22Rv1 (cell line): ENCODE data around the gene TBX2.

Source experiments
- H3K27ac ChIP-seq: fragments of 450-650 bp; 2 replicates; pipeline ENCODE4 v1.5.1; 2017
- ZFX ChIP-seq: fragments of 450-650 bp; IDR thresholded peaks from 2 replicates; pipeline ENCODE4 v1.6.1; 2017; ENCODE audit warnings: antibody characterized with exemption, borderline replicate concordance
- TF ChIP-seq, protein P1 (sequence below): fragments of 450-650 bp; IDR thresholded peaks from 2 replicates; pipeline ENCODE4 v1.5.1; 2017; ENCODE audit warnings: mild to moderate bottlenecking

TBX2 gene

DNA sequence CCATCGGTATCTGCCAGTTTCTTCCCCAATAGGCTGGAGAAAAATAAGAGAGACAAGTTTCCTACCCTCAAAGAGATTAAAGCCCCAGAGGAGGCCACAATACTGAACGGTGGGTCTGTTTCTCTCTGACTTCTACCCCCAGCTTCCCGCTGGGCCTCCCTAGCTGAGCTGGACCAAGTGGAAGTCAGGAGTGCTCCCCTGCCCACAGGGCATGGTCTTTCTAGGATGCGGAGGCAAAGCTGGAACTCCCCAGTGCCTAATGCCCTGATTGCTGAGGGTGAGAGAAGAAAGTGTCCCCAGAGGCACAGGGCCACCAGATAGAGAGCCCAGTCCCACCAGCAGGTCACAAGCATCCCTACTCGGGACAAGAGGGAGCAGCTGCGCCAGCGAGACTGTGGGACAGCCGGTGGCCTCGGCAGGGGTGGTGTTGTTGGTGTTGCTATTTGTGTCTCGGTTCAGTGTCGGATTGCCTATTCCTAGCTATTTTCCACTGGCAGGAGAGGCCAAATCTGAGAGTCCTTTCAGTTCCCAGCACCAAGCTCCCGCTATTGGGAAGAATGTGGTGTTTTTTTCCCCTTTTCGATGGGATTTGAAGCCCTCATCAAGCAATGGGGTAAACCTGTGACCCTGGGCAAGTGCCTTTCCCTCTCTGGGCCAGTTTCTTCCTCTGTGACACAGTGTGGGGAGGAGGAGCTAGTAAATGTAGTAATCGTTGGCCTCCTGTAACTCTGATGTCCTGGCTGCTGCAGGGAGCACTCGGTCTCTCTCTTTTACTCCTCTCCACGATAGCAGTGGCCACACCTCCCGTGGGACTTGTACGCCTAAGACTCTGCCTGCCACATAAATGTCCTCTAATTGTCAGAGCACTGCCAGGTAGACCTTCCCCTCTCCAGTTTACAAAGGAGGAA is 22.5 kb upstream of the TBX2 start:
- TF ChIP-seq, protein P1, sequence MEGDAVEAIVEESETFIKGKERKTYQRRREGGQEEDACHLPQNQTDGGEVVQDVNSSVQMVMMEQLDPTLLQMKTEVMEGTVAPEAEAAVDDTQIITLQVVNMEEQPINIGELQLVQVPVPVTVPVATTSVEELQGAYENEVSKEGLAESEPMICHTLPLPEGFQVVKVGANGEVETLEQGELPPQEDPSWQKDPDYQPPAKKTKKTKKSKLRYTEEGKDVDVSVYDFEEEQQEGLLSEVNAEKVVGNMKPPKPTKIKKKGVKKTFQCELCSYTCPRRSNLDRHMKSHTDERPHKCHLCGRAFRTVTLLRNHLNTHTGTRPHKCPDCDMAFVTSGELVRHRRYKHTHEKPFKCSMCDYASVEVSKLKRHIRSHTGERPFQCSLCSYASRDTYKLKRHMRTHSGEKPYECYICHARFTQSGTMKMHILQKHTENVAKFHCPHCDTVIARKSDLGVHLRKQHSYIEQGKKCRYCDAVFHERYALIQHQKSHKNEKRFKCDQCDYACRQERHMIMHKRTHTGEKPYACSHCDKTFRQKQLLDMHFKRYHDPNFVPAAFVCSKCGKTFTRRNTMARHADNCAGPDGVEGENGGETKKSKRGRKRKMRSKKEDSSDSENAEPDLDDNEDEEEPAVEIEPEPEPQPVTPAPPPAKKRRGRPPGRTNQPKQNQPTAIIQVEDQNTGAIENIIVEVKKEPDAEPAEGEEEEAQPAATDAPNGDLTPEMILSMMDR, result no peak
- no peak for TF ChIP-seq ZFX
- H3K27ac ChIP-seq, result no peak overlapping the region

DNA sequence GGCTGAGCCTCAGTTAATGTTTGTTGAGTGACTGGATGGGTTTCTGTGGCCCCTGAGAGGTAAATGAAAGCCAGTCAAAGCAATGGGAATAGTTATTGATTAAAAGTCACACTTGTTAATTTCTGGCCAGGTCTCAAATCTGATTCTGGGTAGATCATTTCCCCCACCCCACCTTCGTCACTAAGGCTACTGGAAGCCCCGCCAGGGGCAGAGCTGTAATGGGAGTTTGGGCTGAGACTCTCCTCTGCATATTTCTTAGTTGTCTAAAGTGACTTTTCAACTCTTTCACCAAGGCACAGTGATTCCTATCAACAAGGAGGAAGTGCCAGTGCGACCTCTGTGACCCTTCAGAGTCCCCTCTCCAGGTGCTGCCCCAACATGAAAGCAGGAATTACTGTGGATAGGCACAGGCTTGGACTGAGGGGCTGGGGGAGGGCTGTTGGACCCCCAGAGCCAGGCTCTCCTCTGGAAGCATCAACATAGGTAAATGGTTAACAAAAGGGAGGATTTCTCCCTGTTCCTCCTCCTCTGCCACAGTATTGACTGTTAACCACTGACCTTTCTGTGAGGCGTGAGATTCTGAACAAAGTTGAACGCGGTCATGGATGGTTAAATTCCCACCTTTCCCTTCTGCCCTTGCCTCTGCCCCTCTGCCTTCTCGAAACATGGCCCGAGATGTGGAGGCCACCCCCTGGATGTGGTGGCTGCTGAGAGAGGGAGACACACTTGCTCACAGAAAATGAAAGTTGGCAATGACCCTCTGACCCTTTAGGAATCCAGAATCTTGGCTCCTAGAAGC is 20.8 kb upstream of the TBX2 start:
- H3K27ac ChIP-seq, result no peak overlapping the region
- TF ChIP-seq ZFX, result no peak
- TF ChIP-seq, protein P1, result no peak

DNA sequence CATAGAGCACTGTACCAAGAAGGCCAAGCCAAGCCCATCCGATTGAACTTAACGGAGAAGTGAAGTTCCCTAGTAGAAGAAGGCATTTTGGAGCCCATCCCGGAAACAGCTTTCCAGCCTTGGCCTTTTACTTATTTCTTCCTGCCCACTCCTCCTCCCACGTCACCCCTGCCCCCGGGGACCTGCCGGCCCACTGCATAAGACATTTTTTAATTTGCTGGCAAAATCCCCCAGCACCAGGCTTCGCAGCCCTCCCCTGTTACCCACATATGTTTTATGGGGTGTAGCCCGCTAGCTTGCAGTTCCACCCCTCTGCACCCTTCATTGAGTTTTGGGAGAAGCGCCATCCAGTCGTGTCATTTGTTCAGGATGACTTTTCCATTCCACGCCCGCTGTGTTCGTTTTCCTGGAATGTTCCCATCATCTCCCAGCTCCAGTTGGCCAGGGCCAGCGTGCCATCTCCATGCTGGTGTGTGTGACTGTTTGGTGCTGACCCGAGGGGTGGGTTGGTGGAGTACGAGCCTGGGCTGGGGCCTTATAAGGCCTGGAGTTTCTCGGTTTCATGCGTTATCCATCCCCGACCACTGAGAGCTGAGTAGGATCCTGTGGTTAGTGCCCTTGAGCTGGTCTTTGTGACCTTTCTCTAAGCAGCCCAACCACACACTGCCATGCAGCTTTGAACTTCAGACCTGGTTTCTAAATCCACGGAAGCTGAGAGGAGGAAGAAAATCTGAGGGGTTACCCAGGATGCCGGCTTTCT is 20.0 kb upstream of the TBX2 start:
- no peak overlapping the region for H3K27ac ChIP-seq
- TF ChIP-seq ZFX, result no peak
- TF ChIP-seq, protein P1, result no peak

DNA sequence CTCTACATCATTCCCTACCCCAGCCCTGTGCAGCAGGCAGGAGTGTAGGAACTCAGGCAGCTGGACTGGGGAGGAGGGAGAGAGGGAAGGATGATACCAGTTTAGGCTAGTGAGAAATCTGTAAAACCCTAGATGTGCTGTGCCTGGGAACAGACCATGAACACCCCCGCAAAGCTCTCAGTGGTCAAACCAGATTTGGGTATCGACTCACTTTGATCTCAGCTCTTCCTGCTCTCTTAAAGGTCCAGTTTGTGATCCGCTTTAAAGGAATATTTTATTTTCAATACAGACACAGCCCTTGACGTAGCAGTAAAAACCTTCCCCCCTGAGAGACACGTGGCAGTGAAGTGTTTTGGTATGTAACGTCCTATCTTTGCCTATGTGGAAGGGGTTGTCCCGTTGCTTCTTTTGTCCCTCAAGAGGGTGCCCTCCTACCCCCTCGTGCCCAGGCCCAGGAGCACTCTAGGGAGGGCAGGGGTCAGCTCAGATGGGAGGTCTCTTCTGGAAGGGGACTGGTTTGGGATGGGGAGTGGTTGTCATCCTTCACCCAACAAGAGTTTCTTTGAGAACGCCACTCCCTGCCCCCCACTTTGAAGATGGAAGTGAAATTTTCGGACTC is 19.3 kb upstream of the TBX2 start:
- no peak overlapping the region for H3K27ac ChIP-seq
- TF ChIP-seq, protein P1, result no peak
- no peak for TF ChIP-seq ZFX

DNA sequence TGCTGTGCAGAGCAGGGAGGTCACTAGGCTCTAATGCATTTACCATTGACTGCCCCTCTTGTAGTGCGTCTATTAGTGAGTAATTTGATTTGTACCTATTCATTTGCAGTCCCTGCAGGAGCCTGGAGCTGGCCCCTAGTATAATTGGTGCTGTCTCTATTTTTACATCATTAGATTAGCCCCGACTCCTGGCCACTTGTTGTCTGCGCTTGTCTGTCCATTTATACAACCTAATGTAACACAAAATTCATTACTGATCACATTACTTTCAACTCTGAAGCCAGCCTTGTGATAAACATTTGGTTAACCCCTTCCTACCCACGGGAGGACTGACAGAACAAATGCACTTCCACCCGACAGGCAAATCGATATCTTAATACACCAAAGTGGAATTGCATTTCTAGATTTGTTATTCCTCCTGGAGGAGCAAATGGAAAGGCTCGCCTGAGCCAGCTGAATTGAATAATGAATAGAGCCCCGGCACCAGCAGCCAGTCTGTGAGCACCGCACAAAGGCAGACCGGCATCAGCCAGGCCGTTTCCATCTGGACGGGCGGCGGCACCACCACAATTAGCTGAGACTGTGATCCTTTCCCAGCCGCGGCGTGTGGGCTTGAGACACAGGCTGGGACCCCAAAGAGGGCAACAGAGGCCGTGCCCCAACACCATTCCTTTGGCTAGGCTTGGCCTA is 18.7 kb upstream of the TBX2 start:
- H3K27ac ChIP-seq, result no peak overlapping the region
- TF ChIP-seq, protein P1, result no peak
- no peak for TF ChIP-seq ZFX

DNA sequence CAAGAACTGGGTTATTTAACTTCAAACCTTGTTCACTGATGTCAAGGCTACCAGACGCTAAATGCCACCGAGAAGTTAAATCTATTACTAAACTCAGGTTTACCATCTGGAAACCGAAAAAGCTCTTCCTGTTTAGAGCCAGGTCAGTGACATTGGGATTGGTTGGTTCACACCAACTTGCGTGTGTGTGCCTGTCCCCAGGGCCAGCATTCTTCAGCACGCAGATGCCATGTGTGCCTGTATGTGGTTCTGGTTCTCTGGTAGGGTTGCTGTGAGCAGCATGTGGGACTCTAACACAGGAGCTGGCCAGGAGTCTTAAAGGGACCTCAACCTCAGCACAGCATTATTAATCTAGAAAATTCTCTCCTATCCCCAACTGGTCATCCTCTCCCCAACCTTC is 18.1 kb upstream of the TBX2 start:
- TF ChIP-seq ZFX, result no peak
- H3K27ac ChIP-seq, result no peak overlapping the region
